ENCODE results near the gene ARSI.

Gene ARSI

GRCh38 chr5:150274811-150275210, 27.9 kb downstream of the ARSI start:
- no peak overlapping the region for H3K27ac ChIP-seq (replicated peaks)
- no peak overlapping the region for H3K4me3 ChIP-seq (replicated peaks; ENCODE audit: insufficient read depth, low read length)
- H3K27me3 ChIP-seq (ENCODE audit: insufficient read depth, poor library complexity, severe bottlenecking) = peaks cover 9% of the 10 kb centered on the region
- DNase-seq (ENCODE audit: low read depth in 1 of 2, low spot score in 1 of 2) = no peak
- TF ChIP-seq POLR2AphosphoS5 (IDR thresholded peaks at IDR 0.05; ENCODE audit: low read depth) (no peak), GABPA (IDR thresholded peaks at IDR 0.05; ENCODE audit: low read depth) (no peak), SPI1 (IDR thresholded peaks at IDR 0.05; ENCODE audit: borderline replicate concordance, low read depth) (no peak), CTCF (IDR thresholded peaks at IDR 0.05; ENCODE audit: insufficient read depth, low read length) (no peak), REST (IDR thresholded peaks at IDR 0.05; ENCODE audit: insufficient replicate concordance, low read depth) (no peak)

GRCh38 chr5:150272531-150272930, 30.2 kb downstream of the ARSI start:
- Histone ChIP-seq H3K27ac (replicated peaks) (no peak overlapping the region), H3K27me3 (ENCODE audit: insufficient read depth, poor library complexity, severe bottlenecking) (peaks cover 5% of the 10 kb centered on the region), H3K4me3 (replicated peaks; ENCODE audit: insufficient read depth, low read length) (no peak overlapping the region)
- TF ChIP-seq REST (IDR thresholded peaks at IDR 0.05; ENCODE audit: insufficient replicate concordance, low read depth) = no peak
- no peak for TF ChIP-seq GABPA (IDR thresholded peaks at IDR 0.05; ENCODE audit: low read depth)
- TF ChIP-seq CTCF (IDR thresholded peaks at IDR 0.05; ENCODE audit: insufficient read depth, low read length) = peak; percentile 25
- TF ChIP-seq POLR2AphosphoS5 (IDR thresholded peaks at IDR 0.05; ENCODE audit: low read depth) = no peak
- TF ChIP-seq SPI1 (IDR thresholded peaks at IDR 0.05; ENCODE audit: borderline replicate concordance, low read depth) = no peak
- peak in 1 of 2 experiments; percentile 26 for DNase-seq (ENCODE audit: low read depth in 1 of 2, low spot score in 1 of 2)

- Histone ChIP-seq H3K27ac (replicated peaks) (no peak overlapping the region), H3K4me3 (replicated peaks; ENCODE audit: insufficient read depth, low read length) (no peak overlapping the region), H3K27me3 (ENCODE audit: insufficient read depth, poor library complexity, severe bottlenecking) (peaks cover 5% of the 10 kb centered on the region)
- DNase-seq (ENCODE audit: low read depth in 1 of 2, low spot score in 1 of 2) = no peak
- TF ChIP-seq REST (IDR thresholded peaks at IDR 0.05; ENCODE audit: insufficient replicate concordance, low read depth) (peak; percentile 85), POLR2AphosphoS5 (IDR thresholded peaks at IDR 0.05; ENCODE audit: low read depth) (no peak)
These were observed 30.8 kb downstream of the ARSI start for GRCh38 chr5:150271923-150272322.

- Histone ChIP-seq H3K4me3 (replicated peaks; ENCODE audit: insufficient read depth, low read length) (no peak overlapping the region), H3K27ac (replicated peaks) (no peak overlapping the region), H3K27me3 (ENCODE audit: insufficient read depth, poor library complexity, severe bottlenecking) (peaks cover 5% of the 10 kb centered on the region)
- TF ChIP-seq SPI1 (IDR thresholded peaks at IDR 0.05; ENCODE audit: borderline replicate concordance, low read depth) (no peak), CTCF (IDR thresholded peaks at IDR 0.05; ENCODE audit: insufficient read depth, low read length) (no peak), GABPA (IDR thresholded peaks at IDR 0.05; ENCODE audit: low read depth) (no peak), REST (IDR thresholded peaks at IDR 0.05; ENCODE audit: insufficient replicate concordance, low read depth) (no peak), POLR2AphosphoS5 (IDR thresholded peaks at IDR 0.05; ENCODE audit: low read depth) (no peak)
- no peak for DNase-seq (ENCODE audit: low read depth in 1 of 2, low spot score in 1 of 2)
These were observed 31.4 kb downstream of the ARSI start for GRCh38 chr5:150271296-150271692.
